NB4 (cell line): ENCODE measurements around the gene NGB.

Source experiments
- MYC ChIP-seq: IDR thresholded peaks from 2 replicates; pipeline ENCODE4 v1.6.1; 2011; ENCODE audit warnings: low read depth, low read length
- POLR2A ChIP-seq: IDR thresholded peaks from 2 replicates; pipeline ENCODE4 v1.6.1; 2011; ENCODE audit warnings: mild to moderate bottlenecking; ENCODE audit not compliant: insufficient read length; ENCODE audit errors: extremely low read depth
- TF ChIP-seq, protein P1 (sequence below): IDR thresholded peaks from one replicate; pipeline ENCODE4 v1.5.1; 2012; ENCODE audit warnings: low read depth, low read length

DNA sequence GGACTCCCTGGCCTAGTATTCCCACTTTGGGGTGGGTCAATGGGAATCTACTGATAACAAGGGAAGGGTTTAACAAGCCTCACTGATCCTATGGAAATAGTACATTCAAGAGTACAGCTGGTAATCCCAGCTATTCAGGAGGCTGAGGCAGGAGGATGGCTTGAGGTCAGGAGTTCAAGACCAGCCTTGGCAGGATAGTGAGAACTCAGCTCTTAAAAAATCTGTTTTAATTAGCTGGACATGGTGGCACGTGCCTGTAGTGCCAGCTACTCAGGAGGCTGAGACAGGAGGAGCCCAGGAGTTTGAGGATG lies 45.1 kb upstream of the NGB start:
- TF ChIP-seq, protein P1, sequence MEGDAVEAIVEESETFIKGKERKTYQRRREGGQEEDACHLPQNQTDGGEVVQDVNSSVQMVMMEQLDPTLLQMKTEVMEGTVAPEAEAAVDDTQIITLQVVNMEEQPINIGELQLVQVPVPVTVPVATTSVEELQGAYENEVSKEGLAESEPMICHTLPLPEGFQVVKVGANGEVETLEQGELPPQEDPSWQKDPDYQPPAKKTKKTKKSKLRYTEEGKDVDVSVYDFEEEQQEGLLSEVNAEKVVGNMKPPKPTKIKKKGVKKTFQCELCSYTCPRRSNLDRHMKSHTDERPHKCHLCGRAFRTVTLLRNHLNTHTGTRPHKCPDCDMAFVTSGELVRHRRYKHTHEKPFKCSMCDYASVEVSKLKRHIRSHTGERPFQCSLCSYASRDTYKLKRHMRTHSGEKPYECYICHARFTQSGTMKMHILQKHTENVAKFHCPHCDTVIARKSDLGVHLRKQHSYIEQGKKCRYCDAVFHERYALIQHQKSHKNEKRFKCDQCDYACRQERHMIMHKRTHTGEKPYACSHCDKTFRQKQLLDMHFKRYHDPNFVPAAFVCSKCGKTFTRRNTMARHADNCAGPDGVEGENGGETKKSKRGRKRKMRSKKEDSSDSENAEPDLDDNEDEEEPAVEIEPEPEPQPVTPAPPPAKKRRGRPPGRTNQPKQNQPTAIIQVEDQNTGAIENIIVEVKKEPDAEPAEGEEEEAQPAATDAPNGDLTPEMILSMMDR: no peak
- TF ChIP-seq MYC (no peak), POLR2A (no peak)
